GM12874 (cell line): ENCODE measurements around the gene CCDC57.

Source experiments
- CTCF ChIP-seq: IDR thresholded peaks from 2 replicates; pipeline ENCODE4 v1.5.1; 2011; ENCODE audit warnings: low read depth, mild to moderate bottlenecking, control low read depth, low read length, moderate library complexity; ENCODE audit not compliant: insufficient read depth

CCDC57 gene

GRCh38 chr17:82237746-82238471 is 25.3 kb upstream of the CCDC57 start:
- no peak for TF ChIP-seq CTCF

GRCh38 chr17:82237083-82237745 is 24.6 kb upstream of the CCDC57 start:
- TF ChIP-seq CTCF, result no peak

- peak; percentile 95 for TF ChIP-seq CTCF
Observed at GRCh38 chr17:82236142-82236971, 23.7 kb upstream of the CCDC57 start.

GRCh38 chr17:82235775-82236141 is 23.1 kb upstream of the CCDC57 start:
- TF ChIP-seq CTCF, result no peak

- no peak for TF ChIP-seq CTCF
Observed at GRCh38 chr17:82235056-82235774, 22.6 kb upstream of the CCDC57 start.

- no peak for TF ChIP-seq CTCF
Observed at GRCh38 chr17:82234211-82235055, 21.8 kb upstream of the CCDC57 start.
